NCI-H1048 (cell line): ENCODE data around the gene STXBP3.
"Not testable (repeated sequence)": the region's sequence is repeated elsewhere in the genome, so short reads cannot be mapped to it uniquely, and the experiment has no call there.

Experiments used
- DNase-seq: peaks from one replicate; lab custom pipeline; 2025; lab: John Stamatoyannopoulos, UW

STXBP3 gene, protein sequence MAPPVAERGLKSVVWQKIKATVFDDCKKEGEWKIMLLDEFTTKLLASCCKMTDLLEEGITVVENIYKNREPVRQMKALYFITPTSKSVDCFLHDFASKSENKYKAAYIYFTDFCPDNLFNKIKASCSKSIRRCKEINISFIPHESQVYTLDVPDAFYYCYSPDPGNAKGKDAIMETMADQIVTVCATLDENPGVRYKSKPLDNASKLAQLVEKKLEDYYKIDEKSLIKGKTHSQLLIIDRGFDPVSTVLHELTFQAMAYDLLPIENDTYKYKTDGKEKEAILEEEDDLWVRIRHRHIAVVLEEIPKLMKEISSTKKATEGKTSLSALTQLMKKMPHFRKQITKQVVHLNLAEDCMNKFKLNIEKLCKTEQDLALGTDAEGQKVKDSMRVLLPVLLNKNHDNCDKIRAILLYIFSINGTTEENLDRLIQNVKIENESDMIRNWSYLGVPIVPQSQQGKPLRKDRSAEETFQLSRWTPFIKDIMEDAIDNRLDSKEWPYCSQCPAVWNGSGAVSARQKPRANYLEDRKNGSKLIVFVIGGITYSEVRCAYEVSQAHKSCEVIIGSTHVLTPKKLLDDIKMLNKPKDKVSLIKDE

DNA sequence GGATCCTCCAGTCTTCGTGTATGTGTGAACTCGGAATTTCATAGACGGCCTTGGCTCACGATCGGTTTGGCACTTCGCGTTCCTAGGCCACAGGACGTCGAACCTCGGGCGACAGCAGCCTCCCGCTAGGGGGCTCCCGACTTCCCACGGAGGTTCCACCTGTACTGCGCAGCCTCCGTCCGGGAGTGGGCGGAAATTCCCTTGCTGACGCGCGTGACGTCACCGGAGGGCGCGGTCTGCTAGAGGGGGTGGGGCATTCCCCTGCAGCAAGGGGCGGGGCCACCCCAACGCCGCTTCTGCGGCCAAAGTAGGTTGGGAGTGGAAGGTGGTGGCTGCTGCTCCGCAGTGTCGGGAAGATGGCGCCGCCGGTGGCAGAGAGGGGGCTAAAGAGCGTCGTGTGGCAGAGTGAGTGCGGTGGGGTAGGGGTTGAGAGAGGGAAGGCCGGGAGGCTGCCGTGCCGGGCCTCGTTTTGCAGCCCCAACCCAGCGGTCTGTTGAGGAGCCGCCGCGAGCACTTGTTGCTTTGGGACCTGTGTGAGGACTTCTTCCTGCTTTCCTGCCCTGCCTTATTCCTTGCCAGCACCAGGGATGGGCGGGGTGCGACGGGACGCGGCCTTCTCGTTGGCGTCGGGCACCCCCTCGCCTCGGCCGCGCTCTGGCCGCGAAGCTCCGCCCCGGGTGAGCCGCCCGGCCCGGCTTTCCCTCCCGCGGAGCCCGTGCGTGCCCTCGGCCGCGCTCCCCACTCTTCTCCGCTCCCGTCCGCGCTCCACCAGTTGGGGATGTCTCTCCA, at the start of gene STXBP3:
Gene STXBP3, plus strand, starts transcription at position 293 of the 789 bp plus-strand sequence. Its CDS starts 64 bp downstream, at position 357.
- peak; percentile 95 for DNase-seq

DNA sequence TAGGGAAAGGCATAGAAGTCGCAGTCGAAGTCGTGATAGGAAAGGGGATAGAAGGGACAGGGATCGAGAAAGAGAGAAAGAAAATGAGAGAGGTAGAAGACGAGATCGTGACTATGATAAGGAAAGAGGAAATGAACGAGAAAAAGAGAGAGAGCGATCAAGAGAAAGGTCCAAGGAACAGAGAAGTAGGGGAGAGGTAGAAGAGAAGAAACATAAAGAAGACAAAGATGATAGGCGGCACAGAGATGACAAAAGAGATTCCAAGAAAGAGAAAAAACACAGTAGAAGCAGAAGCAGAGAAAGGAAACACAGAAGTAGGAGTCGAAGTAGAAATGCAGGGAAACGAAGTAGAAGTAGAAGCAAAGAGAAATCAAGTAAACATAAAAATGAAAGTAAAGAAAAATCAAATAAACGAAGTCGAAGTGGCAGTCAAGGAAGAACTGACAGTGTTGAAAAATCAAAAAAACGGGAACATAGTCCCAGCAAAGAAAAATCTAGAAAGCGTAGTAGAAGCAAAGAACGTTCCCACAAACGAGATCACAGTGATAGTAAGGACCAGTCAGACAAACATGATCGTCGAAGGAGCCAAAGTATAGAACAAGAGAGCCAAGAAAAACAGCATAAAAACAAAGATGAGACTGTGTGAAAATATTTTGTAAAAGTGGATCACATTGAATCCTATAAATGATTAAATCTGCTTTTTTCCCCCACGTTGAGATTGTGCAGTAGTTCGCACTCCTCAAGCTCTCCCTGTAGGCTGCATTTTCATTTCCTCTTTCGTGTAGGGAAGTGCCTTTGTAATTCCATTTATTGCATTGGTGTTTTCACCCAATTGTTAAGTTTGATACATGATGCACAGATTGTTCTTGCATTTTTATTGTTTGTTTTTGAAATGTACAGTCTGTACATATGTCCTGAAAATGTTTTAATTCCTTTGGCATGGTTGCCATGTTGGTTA, 46.8 kb upstream of the STXBP3 start:
- DNase-seq = no peak

DNA sequence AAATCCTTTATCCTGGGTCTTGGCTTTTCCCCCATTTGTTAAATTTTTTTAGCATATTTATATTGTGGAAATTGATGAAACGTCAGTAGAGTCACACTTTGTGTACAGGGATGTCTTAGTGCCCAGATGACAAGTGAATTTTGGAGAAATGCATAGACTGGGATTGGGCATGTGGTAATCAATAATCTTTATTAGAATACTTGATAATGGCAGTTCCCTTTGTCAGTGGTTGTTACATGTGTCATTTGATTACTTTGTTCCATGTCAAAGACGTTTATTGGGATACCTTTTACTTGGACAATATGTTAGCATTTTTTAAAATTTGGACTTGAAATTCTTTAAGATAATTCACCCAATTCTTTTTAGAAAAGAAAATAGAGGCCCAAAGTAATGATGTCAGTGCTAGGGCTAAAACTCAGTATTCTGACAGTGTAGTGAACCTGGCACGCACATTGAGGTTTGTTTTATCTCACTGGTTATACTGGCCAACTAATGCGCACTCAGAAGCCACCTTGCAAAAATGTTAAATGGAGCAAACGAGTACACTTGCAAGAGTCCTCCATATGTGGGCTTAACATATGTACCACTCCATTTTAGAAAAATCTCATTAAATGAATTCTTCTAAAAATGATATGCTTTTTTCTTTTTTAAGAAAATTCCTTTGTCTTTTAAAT, 45.2 kb upstream of the STXBP3 start:
- DNase-seq = no peak

DNA sequence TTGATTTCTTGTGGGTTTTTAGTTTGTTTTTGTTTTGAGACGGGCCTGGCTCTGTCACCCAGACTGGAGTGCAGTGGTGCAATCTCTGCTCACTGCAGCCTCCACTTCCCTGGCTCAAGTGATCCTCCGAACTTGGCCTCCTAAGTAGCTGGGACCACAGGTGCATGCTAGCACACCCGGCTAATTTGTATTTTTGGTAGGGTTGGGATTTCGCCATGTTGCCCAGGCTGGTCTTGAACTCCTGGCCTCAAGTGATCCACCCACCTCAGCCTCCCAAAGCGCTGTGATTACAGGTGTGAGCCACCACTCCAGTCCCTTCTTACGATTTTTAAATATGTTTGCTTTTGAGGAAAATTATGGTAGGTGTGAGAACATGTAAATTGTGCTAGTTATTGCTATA, 44.4 kb upstream of the STXBP3 start:
- DNase-seq = not testable (repeated sequence)

DNA sequence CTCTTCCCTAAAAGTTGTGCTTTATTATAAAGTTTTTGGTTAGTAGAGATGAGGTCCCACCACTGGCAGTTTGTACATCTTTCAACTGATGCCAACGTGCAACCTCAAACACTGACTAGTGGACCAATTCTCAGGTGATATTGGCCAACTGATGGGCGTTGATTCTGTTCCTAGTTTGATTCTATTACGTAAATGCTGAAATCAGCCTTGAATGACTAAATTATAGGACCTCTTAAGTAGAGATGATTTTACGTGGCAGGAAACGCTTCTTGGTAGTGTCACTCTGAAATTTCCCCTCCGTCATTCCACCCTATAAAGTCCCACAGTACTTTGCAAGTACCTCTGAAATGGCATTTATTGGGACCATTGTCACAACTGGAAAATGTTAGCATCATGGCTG, 42.5 kb upstream of the STXBP3 start:
- no peak for DNase-seq

DNA sequence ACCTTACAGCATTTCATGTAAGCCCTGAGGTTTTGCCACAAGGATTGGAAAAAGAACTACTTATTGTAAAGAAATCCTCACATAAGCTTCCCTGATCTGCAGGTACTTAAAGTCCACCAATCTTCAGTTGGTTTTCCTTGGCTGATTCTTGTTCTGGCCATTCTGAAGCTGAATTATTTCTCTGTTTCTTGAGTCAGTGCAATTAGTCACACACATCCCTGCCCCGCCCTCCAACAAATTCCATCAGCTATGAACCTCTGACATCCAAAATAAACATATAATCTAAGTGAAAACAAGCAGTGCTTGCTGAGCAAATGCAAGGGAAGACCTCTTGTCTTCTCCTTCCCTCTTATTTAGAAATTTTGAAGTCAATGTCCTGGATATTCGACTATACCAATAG, 42.0 kb upstream of the STXBP3 start:
- no peak for DNase-seq

DNA sequence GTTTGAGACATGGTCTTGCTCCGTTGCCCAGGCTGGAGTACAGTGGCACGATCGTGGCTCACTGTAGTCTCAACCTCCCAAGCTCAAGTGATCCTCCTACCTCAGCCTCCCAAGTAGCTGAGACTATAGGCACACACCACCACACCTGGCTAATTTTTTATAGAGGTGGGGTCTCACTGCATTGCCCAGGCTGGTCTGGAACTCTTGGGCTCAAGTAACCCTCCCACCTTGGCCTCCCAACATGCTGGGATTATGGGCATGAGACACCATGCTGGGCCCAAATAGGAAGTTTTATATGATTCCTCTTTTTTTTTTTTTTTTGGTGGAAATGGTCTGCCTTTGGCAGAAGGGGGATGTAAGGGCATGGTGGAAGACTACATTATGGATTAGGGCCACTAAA, 39.8 kb upstream of the STXBP3 start:
- DNase-seq = no peak

DNA sequence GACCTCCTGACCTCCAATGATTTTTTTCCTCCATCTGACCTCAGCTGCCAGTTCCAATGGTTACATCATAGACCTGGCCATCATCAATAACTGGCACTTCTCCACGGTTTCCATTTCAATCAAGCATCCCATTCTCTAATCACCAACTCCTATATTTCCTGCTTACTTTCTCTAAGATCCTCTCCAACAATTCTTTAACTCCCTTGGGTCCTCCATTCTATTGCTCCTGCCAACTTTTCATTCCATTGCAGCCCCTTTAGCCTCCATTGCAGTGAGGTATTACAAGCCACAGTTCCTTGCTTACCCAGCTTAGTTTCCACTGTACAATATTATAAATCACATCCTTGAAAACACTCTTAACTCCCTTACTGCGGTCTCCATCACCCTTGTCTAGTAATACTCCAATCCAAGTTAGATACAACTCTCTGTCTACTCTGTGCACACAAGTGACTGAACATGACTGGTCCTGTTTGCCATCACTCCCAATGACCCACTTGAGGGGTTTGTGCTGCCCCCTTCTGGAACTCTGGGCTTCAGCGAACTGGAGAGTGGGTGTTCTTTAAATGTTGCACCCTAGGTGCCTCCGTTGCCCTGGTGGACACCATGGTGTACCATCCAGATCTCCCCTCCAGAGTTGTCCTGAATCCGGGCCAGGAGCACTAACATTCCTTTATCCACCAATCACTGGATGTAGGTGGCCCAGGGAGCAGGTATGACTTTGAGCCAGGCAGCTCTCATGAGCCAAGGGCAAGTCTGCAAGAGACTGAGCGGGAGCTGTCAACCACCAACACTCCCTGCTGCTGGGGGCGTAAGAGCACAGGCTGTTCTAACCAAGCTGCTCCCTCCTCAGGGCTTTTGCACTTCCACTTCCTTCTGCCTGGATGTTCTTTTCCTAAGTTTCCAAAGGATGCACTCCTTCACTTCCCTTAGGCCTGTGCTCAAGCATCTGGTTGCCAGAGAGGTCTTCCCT, 37.5 kb upstream of the STXBP3 start:
- DNase-seq = no peak

DNA sequence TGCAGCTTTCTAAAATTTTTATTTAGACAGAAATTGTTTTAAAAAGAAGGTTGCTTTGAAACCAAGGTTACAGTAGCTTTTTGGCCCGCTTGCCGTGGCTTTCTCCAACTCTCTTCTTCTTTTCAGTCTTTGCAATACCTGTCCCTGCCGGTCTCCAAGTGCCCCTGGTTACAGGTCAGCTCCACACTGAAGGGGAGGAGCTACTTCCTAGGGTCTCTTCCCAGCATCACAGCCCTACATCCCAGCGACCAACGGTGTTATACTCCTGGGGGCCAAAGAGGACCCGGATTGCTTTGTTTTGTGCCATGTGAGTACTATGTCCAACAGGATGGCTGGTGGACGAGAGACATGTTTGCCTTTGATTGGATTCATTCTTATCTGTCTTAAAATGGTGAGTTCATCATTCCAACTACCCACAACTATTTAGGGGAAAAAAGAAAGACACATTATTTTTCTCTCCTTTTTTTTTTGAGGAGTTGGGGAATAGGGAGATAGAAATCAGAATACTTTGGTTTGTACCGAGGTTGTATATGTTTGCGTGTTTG, 33.8 kb upstream of the STXBP3 start, which contains the start of gene FNDC7:
Gene FNDC7, plus strand, starts transcription at position 303 of the 545 bp plus-strand sequence. Its CDS starts 26 bp downstream, at position 329.
- no peak for DNase-seq

DNA sequence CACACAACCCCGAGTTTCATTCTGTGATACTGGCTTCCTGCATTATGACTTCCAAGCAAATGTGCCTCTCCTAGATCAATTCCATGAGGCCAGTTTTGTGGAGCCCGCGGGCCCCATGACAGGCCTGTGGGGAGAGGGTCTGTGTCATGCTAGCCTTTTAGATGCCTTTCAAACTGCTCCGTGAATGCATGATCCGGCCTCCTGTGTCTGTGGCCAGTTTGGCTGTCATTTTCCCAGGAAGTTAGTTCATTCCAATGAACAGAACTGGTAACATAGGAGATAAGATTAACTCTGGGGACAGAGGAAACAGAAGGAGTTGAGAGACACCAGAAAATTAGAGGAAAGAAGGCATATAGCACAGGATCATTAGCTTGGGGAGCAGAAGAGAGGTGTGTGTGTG, 30.5 kb upstream of the STXBP3 start:
- DNase-seq = no peak

DNA sequence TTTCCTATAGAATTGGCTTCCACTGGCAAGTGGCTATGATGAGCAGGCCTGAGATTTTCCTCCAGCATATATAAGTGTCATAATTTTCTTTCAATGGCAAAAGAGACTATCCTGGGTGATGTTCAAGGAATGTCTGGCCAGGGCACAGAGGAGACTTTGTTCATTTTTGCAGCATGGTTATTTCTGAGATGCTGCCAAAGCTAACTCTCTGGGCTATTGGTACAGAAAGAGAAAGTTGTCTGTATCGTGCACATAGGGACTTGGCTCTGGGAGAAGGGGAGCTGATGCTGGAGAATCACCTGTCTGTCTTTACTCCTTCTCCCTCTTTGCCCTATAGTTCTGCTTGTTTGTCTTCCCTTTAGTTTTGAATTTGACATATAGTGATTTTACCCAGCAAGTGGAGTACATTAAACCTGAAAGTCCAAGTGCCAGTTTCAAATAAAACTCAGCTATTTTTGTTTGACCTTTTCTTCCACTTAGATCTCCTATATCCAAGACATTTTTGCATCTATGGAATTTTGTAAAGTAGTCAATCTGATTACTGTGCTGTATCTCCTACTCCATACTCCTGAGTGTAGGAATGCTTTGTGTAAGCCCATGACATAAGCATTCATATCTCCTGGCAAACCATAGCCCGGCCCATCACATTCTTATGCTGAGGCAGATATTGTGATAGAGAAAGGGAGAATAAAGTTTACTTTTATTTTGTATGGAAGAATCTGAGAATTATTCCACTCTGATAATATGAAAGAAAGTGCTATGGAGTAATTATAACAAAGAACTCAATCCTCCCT, 29.8 kb upstream of the STXBP3 start:
- DNase-seq = no peak

DNA sequence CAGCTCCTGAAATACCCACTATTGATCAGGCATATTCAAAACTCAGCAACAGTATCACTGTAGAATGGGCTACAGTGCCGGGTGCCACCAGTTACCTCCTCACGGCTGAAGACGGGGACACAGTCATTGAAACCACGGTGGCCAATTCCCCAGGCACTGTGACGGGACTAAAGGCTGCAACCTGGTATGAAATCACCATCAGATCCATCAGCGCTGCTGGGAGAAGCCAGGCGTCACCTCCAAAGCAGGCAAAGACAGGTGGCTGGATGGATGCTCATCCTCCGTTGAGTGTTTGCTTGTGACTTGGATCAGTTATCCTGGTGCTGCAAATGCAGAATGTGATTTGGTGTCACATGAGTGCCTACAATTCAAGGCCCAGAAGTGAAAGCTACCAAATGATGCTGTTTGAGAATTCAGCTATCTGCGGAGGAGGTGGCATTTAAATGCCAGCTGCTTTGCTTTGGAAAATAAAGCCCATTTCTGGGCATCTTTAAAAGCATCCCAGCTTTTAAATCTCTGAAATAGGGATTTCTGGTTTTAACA, 28.6 kb upstream of the STXBP3 start:
- no peak for DNase-seq

DNA sequence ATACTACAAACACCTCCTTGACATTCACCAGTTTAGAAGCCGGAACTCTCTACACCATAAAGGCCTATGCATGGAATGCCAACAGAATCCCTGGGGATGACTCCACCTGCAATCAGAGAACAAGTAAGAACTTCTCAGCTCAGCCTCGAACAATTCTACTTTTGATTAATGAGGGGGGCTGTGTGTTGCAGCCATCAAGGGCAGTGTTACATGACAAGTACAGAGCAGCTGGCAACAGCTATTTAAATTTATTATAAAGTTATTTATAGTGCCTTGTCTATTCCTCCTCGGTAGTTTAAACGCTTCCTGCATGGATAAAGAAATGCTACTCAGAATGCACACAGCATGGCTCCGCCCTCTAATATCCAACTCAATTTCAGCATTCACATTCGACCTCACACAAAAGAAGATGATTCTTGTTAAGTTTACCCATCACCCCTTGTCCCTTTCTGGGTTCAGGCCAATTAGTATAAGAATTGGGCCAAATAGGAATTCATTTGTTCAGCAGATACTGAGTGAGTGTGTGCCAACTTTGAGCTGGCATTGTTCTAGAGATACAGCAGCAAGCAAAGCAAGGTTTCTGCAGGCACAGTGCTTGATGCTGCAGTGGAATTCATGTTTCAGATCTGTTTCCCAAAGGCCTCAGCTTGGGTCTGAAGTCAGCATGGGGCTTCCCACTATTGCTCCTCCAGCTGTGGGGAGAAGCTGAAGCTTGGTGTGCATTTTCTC, 27.4 kb upstream of the STXBP3 start:
- DNase-seq = no peak

DNA sequence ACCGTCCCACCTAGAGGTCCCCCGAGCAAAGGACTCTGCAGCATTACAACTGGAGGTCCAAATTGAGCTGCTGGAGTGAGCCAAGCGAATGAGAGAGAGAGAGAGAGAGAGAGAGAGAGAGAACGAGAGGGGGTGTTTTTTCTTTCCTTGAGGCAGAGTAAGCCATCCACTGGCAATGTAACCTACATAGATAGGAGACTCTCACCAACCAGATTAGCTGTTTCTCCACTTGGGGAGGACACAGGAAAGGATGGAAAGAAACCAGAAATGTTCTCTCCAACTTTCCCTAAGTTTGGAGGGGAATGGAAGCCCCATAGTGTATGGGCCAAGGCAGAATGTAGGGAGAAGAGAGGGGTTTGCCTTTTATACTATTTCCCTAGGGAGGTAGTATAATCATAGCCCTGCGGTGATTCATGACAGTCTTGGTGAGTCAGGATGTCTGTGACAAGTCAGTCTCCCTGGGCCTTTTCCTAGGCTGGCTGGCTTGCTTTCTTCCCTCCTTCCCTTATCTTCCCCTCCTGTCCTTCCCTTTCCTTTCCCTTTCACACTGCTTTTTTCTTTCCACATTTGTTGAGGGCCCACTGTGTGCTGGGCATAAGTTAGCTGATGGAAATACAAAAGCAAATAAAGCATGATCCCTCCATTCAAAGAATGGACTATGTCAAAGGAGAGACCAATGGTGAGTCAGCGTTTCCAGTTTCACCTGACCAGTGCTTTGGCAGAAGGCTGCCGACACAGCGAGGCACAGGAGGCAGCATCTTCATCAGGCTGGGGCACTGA, 26.6 kb upstream of the STXBP3 start:
- DNase-seq = no peak

DNA sequence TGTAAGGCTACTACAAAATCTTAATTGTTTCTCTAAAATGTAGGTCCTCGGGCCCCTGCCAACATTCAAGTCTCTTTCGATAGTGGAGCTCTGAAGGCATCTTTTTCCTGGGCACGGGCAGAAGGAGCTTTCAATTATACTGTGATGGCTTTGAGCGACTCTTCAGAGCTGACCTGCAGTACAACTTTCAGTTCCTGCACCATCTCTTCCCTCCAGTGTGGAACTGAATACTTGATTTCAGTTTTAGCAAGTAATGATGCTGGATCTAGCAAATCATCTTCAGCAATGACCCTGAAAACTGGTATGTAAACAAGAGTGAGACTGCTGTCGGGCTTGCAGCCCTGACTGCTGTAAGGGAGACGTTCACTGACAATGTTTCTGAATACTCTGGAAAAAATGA, 24.2 kb upstream of the STXBP3 start:
- DNase-seq = no peak

DNA sequence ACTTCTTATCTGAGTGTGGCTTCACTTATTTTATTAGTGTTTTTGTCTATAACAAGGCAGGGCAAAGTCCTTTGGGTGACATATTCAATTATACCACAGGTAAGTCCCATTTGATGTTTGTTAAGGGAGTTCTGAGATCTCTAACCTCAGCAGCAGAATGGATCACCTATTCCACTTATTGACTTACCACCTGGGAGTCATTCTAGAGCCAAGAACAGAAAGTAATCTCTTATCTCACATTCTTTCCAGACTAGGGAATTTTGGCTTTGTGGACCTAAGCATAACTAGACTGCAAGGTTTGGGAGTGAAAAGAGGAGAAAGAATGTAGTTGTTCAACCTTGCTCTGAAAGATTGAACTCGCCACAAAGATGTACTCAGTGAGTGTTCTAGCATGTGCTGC, 20.6 kb upstream of the STXBP3 start:
- no peak for DNase-seq
